ENCODE measurements around the gene GLCCI1.

Gene GLCCI1

GRCh38 chr7:7964691-7965090 lies 3.9 kb upstream of the GLCCI1 start:
- DNase-seq: no peak

- DNase-seq: no peak
These were observed 3.3 kb upstream of the GLCCI1 start for GRCh38 chr7:7965301-7965700.

- no peak for DNase-seq
These were observed 2.4 kb upstream of the GLCCI1 start for GRCh38 chr7:7966141-7966734.

GRCh38 chr7:7967886-7968543 lies 581 bp upstream of the GLCCI1 start:
- no peak for DNase-seq

- DNase-seq: peak; percentile 52
These were observed 975 bp downstream of the GLCCI1 start for GRCh38 chr7:7969306-7970236.

DNA sequence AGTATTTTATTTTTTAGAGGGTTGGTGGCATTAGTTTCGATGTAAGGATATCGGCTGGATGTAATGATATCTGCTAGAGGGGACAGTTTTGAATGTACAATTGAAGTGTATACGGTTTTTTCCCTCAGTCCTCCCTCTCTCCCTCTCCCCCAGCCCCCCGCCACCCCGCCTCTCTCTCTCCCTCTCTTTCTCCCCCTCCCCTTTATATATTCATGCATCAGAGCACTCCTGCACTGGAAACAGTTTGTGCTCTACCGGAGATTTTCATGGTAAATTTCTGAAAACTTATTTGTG lies 1.6 kb downstream of the GLCCI1 start:
- no peak for DNase-seq

DNA sequence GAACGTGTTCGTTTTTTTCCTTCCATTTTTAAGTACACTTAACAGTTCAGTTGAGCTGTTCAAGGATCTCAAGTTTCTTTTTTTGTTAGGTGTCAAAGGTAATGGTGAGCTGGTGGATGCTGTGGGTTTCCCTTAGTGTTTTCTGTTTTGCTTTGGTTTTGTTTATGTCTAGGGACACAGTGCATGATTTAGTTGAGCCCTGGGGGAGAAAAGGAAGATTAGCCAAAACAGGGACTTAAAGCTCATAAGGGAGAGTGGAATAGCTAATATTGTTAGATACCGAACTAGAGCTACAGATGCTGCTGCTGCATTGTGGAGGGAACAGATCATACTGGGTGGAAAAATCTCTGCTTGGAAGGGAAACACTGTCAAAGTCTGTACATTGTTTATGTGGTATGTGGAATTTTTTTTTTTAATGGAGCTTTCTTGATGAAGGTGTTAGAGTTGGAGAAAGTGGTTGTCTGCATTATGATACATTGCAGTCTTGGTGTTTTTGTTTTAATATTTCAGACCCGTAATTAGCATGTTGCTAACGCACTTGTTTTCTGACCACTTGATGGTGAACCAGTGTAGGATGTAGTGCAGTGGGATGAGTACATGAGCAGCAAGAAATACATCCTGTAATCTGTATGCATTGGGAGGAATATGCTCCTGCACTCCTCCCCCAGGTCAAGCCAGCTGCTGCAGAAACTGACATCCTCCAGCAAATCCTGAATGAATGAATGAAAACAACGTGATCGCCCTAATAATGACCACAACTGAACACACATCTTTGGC lies 2.1 kb downstream of the GLCCI1 start:
- DNase-seq: no peak

- DNase-seq: no peak
These were observed 2.9 kb downstream of the GLCCI1 start for GRCh38 chr7:7971308-7972040.

DNA sequence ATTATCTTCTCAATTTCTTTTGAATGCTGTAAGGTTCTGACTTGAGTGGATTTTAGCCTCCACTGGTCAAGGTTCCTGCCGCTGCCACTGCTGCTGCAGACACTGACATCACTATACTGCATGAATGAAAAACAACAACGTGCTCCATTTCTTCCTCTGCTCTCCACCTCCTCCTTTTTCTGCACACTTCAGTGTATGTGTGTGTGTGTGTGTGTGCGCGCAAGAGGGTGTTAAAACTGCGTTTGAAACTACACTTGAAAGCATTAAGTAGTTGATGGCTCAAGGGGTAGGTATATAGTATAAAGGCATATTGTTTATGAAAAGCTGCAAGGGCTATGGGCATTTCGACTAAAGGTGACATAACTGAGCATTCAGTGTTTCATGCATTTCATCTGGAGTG lies 3.5 kb downstream of the GLCCI1 start:
- DNase-seq: no peak

- DNase-seq: no peak
These were observed 4.5 kb downstream of the GLCCI1 start for GRCh38 chr7:7972922-7973594.

- DNase-seq: no peak
These were observed 8.1 kb downstream of the GLCCI1 start for GRCh38 chr7:7976677-7977076.

- DNase-seq: no peak
These were observed 9.2 kb downstream of the GLCCI1 start for GRCh38 chr7:7977774-7978173.

- no peak for DNase-seq
These were observed 10.3 kb downstream of the GLCCI1 start for GRCh38 chr7:7978860-7979259.

- no peak for DNase-seq
These were observed 11.0 kb downstream of the GLCCI1 start for GRCh38 chr7:7979558-7979957.

DNA sequence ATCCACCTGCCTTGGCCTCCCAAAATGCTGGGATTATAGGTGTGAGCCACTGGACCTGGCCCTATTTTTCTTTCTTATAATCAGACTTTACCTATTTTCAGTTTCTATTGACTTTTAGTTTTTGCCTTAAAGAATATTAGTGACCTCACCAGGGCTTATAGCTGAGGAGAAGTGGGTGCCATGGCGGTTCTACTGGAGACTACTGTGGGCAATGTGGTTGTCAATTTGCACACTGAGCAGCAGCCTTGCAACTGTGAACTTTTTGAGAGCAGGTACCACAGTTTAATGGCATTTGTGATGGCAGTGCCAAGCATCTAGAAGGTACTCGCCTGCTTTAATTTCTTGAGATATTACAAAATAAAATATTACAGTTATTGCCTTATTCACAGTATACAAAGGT lies 11.5 kb downstream of the GLCCI1 start:
- no peak for DNase-seq

DNA sequence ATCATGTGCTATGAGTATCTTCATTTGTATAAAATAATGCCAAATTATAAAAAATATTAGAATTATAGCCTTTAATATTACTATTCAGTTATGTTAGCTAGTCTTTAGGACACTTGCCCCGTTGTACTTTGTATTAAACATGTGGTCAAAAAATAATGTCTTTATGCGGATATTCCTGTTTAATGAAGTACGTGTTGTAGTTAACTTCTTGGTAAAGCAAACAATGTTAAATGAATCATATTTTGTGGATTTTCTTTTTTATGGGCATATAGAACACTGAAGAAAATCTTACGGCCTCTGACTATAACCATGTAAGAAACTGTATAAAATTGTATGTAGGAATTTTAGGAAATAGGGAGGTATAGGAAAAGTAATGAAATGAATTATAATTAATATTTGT lies 14.3 kb downstream of the GLCCI1 start:
- no peak for DNase-seq

GRCh38 chr7:7984424-7984823 lies 15.8 kb downstream of the GLCCI1 start:
- no peak for DNase-seq

DNA sequence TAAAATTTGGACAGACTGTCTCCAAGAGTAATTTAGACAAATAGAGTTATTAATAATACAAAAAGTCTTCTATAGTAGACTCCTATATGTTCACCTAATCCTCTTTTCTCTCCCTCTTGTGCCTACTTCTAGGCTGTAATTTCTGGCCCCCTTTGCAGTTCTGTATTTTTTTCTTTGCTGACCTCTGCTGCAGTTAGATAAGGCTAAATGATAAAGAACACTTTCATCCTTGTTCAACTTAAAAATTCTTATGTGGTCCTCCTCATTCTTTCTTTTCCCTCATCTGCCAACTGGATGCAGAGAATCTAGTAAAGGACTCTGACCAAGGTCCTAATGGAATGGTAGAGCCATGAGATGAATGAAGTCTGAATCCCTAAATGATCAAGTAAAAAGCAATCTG lies 20.1 kb downstream of the GLCCI1 start:
- DNase-seq: no peak

DNA sequence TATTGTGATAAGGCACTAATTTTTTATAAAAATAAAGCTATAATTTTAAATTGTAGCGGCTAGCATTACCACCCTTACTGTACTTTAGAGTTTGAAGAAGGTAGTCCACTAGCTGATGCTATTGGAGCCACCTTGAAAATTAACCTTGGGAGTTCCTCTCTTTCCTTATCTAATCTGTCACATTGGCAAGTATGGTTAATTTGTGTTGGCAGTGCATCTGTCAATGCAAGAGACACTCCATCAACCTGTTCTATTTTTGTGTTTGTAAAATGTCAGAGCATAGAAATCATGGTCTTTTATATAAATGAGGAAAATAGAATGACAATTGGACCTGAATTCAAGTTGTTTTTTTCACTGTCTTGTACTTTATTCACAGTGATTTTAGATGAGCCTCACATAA lies 20.5 kb downstream of the GLCCI1 start:
- DNase-seq: no peak

DNA sequence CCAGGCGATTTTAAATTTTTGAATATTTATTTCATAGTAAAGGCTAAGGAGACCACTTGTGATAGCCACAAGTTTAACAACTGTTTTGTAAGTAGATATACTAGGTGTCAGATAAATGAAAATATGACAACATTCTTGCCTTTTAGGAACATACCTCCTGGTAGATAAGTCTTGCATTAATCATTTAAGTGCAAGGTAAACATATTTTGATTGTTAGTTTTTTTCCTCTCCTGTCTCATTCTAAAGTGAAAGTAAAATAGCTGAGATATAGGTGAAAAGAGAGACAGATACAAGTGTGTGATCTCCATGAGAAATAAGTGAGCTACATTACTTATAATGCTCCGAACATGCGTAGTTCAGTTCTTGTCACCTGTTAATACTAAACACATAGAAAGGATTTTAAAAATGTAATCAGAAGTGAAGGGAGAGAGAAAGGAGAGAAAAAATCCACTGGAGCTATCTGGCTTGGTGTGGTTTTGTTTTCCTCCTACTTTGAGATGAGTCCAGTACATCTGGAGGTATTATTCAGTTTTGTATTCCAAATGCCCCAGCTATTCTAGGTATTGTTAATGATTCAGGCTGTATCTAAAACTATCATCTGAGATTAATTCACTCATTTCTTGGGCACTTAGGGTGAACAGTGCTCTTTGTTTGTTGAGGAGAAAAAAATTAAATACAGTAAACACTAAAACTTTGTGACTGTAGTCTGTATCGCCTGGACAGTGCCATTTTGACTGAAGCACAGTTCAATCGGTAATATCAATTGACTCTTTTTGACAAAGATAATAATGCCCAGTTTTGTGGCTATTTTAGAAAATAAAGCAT lies 21.2 kb downstream of the GLCCI1 start:
- no peak for DNase-seq

GRCh38 chr7:7990441-7990761 lies 21.8 kb downstream of the GLCCI1 start:
- no peak for DNase-seq

Data from stimulated activated CD4-positive, alpha-beta T cell treated with anti-CD3 and anti-CD28 coated beads, Interleukin-4, amount 100 ng/mL, for 24 hours (primary cell).